ENCODE measurements around the gene ZNF439. TPM values are rescaled to one million over a fixed set of nuclear protein-coding genes. Genes with fewer than 3 reads are reported as not detected.
"Not testable (repeated sequence)": the region's sequence is repeated elsewhere in the genome, so short reads cannot be mapped to it uniquely, and the experiment has no call there.

The ZNF439 gene
- total RNA-seq, 1 donor from 2014 or later, result 6.5 TPM

DNA sequence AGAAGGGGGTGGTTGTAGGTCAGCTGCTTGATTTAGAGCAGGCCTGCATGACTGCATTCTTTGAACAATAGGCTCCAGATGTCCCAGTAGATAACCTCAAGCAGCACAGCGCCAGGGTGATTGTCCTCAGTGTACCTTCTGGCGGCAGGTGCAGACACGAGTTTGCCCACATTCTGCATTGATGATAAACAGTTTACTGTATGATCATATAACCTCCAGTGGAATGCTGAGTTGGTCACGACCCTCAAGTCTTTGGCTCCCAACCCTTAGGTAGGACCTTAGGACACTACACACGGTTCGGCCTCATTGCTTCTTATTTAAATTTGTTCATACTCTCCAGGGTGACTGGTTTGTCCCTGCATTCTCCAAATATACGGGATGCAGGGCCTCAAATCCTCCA, 12.2 kb downstream of the ZNF439 start:
- no peak overlapping the region for H3K9ac ChIP-seq
- H2AFZ ChIP-seq (replicated peaks), result no peak overlapping the region
- peaks cover 35% of the 10 kb centered on the region for H3K9me3 Mint-ChIP-seq
- no peaks in the 10 kb centered on the region for H3K4me1 Mint-ChIP-seq
- no peak overlapping the region for H3K4me3 ChIP-seq
- H3K79me2 ChIP-seq (ENCODE audit: low read depth), result no peaks in the 10 kb centered on the region
- no peak overlapping the region for H3K4me3 Mint-ChIP-seq
- H4K20me1 ChIP-seq (ENCODE audit: low read depth), result no peaks in the 10 kb centered on the region
- H3K4me1 ChIP-seq, result no peaks in the 10 kb centered on the region
- no peak overlapping the region for H3K4me2 ChIP-seq
- no peaks in the 10 kb centered on the region for H3F3A ChIP-seq (ENCODE audit: low read depth)
- no peaks in the 10 kb centered on the region for H3K36me3 ChIP-seq
- no peaks in the 10 kb centered on the region for H3K9me3 ChIP-seq (ENCODE audit: low read depth)
- TF ChIP-seq EZH2phosphoT487 (IDR thresholded peaks at IDR 0.05) (no peak), EZH2 (IDR thresholded peaks at IDR 0.05) (no peak)
- TF ChIP-seq, protein P1, sequence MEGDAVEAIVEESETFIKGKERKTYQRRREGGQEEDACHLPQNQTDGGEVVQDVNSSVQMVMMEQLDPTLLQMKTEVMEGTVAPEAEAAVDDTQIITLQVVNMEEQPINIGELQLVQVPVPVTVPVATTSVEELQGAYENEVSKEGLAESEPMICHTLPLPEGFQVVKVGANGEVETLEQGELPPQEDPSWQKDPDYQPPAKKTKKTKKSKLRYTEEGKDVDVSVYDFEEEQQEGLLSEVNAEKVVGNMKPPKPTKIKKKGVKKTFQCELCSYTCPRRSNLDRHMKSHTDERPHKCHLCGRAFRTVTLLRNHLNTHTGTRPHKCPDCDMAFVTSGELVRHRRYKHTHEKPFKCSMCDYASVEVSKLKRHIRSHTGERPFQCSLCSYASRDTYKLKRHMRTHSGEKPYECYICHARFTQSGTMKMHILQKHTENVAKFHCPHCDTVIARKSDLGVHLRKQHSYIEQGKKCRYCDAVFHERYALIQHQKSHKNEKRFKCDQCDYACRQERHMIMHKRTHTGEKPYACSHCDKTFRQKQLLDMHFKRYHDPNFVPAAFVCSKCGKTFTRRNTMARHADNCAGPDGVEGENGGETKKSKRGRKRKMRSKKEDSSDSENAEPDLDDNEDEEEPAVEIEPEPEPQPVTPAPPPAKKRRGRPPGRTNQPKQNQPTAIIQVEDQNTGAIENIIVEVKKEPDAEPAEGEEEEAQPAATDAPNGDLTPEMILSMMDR (IDR thresholded peaks at IDR 0.05), result no peak
- no peak overlapping the region for H3K27ac ChIP-seq
- no peaks in the 10 kb centered on the region for H3K36me3 Mint-ChIP-seq
- H3K27me3 ChIP-seq, result no peaks in the 10 kb centered on the region
- no peaks in the 10 kb centered on the region for H3K27me3 Mint-ChIP-seq (ENCODE audit: insufficient read depth, low read depth)
- no peak overlapping the region for H3K27ac Mint-ChIP-seq
- DNase-seq (ENCODE audit: low spot score), result no peak

GRCh38 chr19:11861301-11861700, 12.8 kb downstream of the ZNF439 start:
- H3K9ac ChIP-seq, result no peak overlapping the region
- no peaks in the 10 kb centered on the region for H3K36me3 ChIP-seq
- H3K27ac ChIP-seq, result no peak overlapping the region
- no peaks in the 10 kb centered on the region for H3K79me2 ChIP-seq (ENCODE audit: low read depth)
- no peak overlapping the region for H3K4me2 ChIP-seq
- Mint-ChIP-seq H3K4me3 (no peak overlapping the region), H3K27me3 (ENCODE audit: insufficient read depth, low read depth) (no peaks in the 10 kb centered on the region), H3K4me1 (no peaks in the 10 kb centered on the region), H3K9me3 (peaks cover 40% of the 10 kb centered on the region), H3K36me3 (no peaks in the 10 kb centered on the region), H3K27ac (no peak overlapping the region)
- H4K20me1 ChIP-seq (ENCODE audit: low read depth), result no peaks in the 10 kb centered on the region
- H3K9me3 ChIP-seq (ENCODE audit: low read depth), result no peaks in the 10 kb centered on the region
- H3K4me1 ChIP-seq, result no peaks in the 10 kb centered on the region
- H3K4me3 ChIP-seq, result no peak overlapping the region
- no peak for DNase-seq (ENCODE audit: low spot score)
- H3F3A ChIP-seq (ENCODE audit: low read depth), result no peaks in the 10 kb centered on the region
- H3K27me3 ChIP-seq, result no peaks in the 10 kb centered on the region
- TF ChIP-seq, protein P1 (IDR thresholded peaks at IDR 0.05), result no peak
- TF ChIP-seq EZH2 (IDR thresholded peaks at IDR 0.05) (no peak), EZH2phosphoT487 (IDR thresholded peaks at IDR 0.05) (no peak)
- H2AFZ ChIP-seq (replicated peaks), result no peak overlapping the region

DNA sequence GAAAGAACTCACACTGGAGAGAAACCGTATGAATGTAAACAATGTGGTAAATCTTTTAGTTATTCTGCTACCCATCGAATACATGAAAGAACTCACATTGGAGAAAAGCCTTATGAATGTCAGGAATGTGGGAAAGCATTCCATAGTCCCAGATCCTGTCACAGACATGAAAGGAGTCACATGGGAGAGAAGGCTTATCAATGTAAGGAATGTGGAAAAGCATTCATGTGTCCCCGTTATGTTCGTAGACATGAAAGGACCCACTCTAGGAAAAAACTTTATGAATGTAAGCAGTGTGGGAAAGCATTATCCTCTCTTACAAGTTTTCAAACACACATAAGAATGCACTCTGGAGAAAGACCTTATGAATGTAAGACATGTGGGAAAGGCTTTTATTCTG, 19.2 kb downstream of the ZNF439 start:
- H3K36me3 Mint-ChIP-seq, result not testable (repeated sequence)

GRCh38 chr19:11868188-11868587, 19.7 kb downstream of the ZNF439 start:
- no peaks in the 10 kb centered on the region for H3K4me1 ChIP-seq
- H3K79me2 ChIP-seq (ENCODE audit: low read depth), result no peaks in the 10 kb centered on the region
- H3K27me3 Mint-ChIP-seq (ENCODE audit: insufficient read depth, low read depth), result peaks cover 2% of the 10 kb centered on the region
- no peak overlapping the region for H3K4me3 Mint-ChIP-seq
- no peaks in the 10 kb centered on the region for H3F3A ChIP-seq (ENCODE audit: low read depth)
- no peak overlapping the region for H3K27ac Mint-ChIP-seq
- H3K9ac ChIP-seq, result no peak overlapping the region
- peaks cover 7% of the 10 kb centered on the region for H3K36me3 Mint-ChIP-seq
- H3K4me1 Mint-ChIP-seq, result no peaks in the 10 kb centered on the region
- H3K4me3 ChIP-seq, result no peak overlapping the region
- no peaks in the 10 kb centered on the region for H3K27me3 ChIP-seq
- no peak overlapping the region for H3K4me2 ChIP-seq
- peaks cover 67% of the 10 kb centered on the region for H3K9me3 Mint-ChIP-seq
- no peak overlapping the region for H2AFZ ChIP-seq (replicated peaks)
- H3K36me3 ChIP-seq, result no peaks in the 10 kb centered on the region
- peaks cover 19% of the 10 kb centered on the region for H3K9me3 ChIP-seq (ENCODE audit: low read depth)
- no peaks in the 10 kb centered on the region for H4K20me1 ChIP-seq (ENCODE audit: low read depth)
- H3K27ac ChIP-seq, result no peak overlapping the region
- DNase-seq (ENCODE audit: low spot score), result no peak
- TF ChIP-seq EZH2 (IDR thresholded peaks at IDR 0.05), result no peak
- TF ChIP-seq EZH2phosphoT487 (IDR thresholded peaks at IDR 0.05), result no peak
- TF ChIP-seq, protein P1 (IDR thresholded peaks at IDR 0.05), result no peak

More for the DNA sequence above, 19.2 kb downstream of the ZNF439 start:
- not testable (repeated sequence) for H2AFZ ChIP-seq (replicated peaks); H3K9ac ChIP-seq; H3K36me3 ChIP-seq; H4K20me1 ChIP-seq (ENCODE audit: low read depth); H3F3A ChIP-seq (ENCODE audit: low read depth); H3K4me1 Mint-ChIP-seq; H3K4me3 Mint-ChIP-seq; H3K27ac Mint-ChIP-seq; H3K27me3 ChIP-seq; H3K27me3 Mint-ChIP-seq (ENCODE audit: insufficient read depth, low read depth); DNase-seq (ENCODE audit: low spot score); H3K27ac ChIP-seq; H3K79me2 ChIP-seq (ENCODE audit: low read depth); H3K4me3 ChIP-seq; H3K4me1 ChIP-seq; H3K4me2 ChIP-seq
- H3K9me3 ChIP-seq (ENCODE audit: low read depth), result peaks cover 19% of the 10 kb centered on the region
- peaks cover 69% of the 10 kb centered on the region for H3K9me3 Mint-ChIP-seq
